Sigmoid colon (tissue), 7 donors: ENCODE results near the gene NUDCD2. TPM values are rescaled to one million over a fixed set of nuclear protein-coding genes. Genes with fewer than 3 reads are reported as not detected.

ENCODE experiments used
- DNase-seq: peaks from one replicate; pipeline ENCODE4 v3.0.0-alpha.2; 2019
- H3K27ac ChIP-seq, 4 donors: fragments of 200-600 bp; sonication (generic); one replicate each; pipeline ENCODE4 v1.5.1; 2016 to 2019; ENCODE audit warnings: mild to moderate bottlenecking in 1 of 4
- H3K27me3 ChIP-seq, 3 donors: fragments of 200-600 bp; sonication (generic); one replicate each; pipeline ENCODE4 v1.5.1; 2019; ENCODE audit warnings: mild to moderate bottlenecking in 1 of 3
- H3K36me3 ChIP-seq, 4 donors: fragments of 200-600 bp; sonication (generic); one replicate each; pipeline ENCODE4 v1.5.1; 2016 to 2019
- H3K4me1 ChIP-seq, 4 donors: fragments of 200-600 bp; sonication (generic); one replicate each; pipeline ENCODE4 v1.5.1; 2017 to 2019
- H3K4me3 ChIP-seq, 4 donors: fragments of 200-600 bp; sonication (generic); one replicate each; pipeline ENCODE4 v1.5.1; 2017 to 2019; ENCODE audit warnings: mild to moderate bottlenecking in 2 of 4, moderate library complexity in 1 of 4
- H3K9me3 ChIP-seq, 4 donors: fragments of 200-600 bp in 3 of 4; sonication (generic) in 3 of 4; one replicate each; pipeline versions ENCODE4 v1.5.1 to v1.6.1; 2013 to 2019
- EP300 ChIP-seq, 4 donors: sonication (generic); formaldehyde crosslinking; IDR thresholded peaks; one replicate each; pipeline ENCODE4 v1.6.1; 2017; ENCODE audit warnings: antibody characterized with exemption in 4 of 4
- POLR2A ChIP-seq, 2 donors: fragments of 450-650 bp; IDR thresholded peaks; one replicate each; pipeline ENCODE4 v1.6.1; 2016; ENCODE audit warnings: antibody characterized with exemption in 2 of 2, mild to moderate bottlenecking in 2 of 2, moderate library complexity in 2 of 2
- POLR2AphosphoS5 ChIP-seq, 4 donors: sonication (generic); formaldehyde crosslinking; IDR thresholded peaks; one replicate each; pipeline ENCODE4 v1.6.1; 2017; ENCODE audit warnings: antibody characterized with exemption in 4 of 4
- WGBS, 2 donors: extraction: QIAGEN DNeasy Blood & Tissue Kit; methylation state at CpG; one replicate each; pipeline ENCODE4 v1.1.7; 2013; 5-methylcytosine and 5-hydroxymethylcytosine counted together
- intact Hi-C: fragments of 100-400 bp; cut with DNase I; formaldehyde crosslinking; loops from one replicate; pipeline ENCODE4 v1.15.1; 2023
- polyA plus RNA-seq, 3 donors: library from polyadenylated mRNA; stranded (reverse); fragments of 200-250 nt; gene quantifications; one replicate each; pipeline ENCODE4 v1.2.3, GENCODE V29; 2013
- total RNA-seq, 4 donors: library from RNA; depleted of rRNA; stranded (reverse); fragments of >200 nt; gene quantifications; one replicate each; pipeline ENCODE4 v1.1.0, GENCODE V29; 2016
- TF ChIP-seq, protein P1 (sequence below), 4 experiments: fragments of 450-650 bp in 3 of 4; fragments of 200-600 bp in 1 of 4; IDR thresholded peaks; one replicate each; pipeline ENCODE4 v1.5.1; 2016 to 2019; ENCODE audit warnings: antibody characterized with exemption in 4 of 4, mild to moderate bottlenecking in 3 of 4, moderate library complexity in 2 of 4
- donor health status: healthy with polysubstance abuse.
- donor health status: Bipolar disorder and iron deficiency.
- donor health status: healthy.

Gene NUDCD2
- total and polyA plus RNA-seq, 7 donors, result 3.3 to 13.2 (median 8.4) TPM

DNA sequence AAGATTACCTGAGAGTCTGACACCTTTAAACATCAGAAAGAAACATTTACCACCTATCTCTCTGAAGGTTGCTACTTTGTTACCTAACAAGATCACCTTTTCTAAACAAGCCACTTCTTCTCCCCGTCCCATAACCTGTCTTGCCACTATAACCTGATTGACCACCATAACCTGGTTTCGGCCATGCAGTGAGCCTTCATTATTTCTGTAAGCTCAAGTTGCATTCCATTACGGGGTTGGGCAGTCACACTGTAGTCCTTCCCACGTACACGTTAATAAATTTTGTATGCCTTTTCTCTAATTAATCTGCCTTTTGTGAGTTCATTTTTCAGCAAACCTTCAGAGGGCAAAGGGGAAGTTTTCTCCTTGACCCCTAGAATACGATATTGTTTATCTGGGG lies 50.5 kb downstream of the NUDCD2 start:
- Histone ChIP-seq H3K27ac (no peak overlapping the region), H3K27me3 (peaks cover 0 to 5% (median 5%) of the 10 kb centered on the region in 3 donors), H3K36me3 (no peaks in the 10 kb centered on the region), H3K4me3 (no peak overlapping the region), H3K4me1 (peaks cover 0 to 5% (median 0%) of the 10 kb centered on the region in 4 donors), H3K9me3 (no peaks in the 10 kb centered on the region)
- WGBS, 2 donors, result 79 to 85% methylated on average over 6 of the region's 6 CpGs
- DNase-seq, result no peak
- TF ChIP-seq, protein P1, sequence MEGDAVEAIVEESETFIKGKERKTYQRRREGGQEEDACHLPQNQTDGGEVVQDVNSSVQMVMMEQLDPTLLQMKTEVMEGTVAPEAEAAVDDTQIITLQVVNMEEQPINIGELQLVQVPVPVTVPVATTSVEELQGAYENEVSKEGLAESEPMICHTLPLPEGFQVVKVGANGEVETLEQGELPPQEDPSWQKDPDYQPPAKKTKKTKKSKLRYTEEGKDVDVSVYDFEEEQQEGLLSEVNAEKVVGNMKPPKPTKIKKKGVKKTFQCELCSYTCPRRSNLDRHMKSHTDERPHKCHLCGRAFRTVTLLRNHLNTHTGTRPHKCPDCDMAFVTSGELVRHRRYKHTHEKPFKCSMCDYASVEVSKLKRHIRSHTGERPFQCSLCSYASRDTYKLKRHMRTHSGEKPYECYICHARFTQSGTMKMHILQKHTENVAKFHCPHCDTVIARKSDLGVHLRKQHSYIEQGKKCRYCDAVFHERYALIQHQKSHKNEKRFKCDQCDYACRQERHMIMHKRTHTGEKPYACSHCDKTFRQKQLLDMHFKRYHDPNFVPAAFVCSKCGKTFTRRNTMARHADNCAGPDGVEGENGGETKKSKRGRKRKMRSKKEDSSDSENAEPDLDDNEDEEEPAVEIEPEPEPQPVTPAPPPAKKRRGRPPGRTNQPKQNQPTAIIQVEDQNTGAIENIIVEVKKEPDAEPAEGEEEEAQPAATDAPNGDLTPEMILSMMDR (IDR thresholded peaks at IDR 0.05), result no peak
- TF ChIP-seq POLR2A (IDR thresholded peaks at IDR 0.05) (no peak), EP300 (IDR thresholded peaks at IDR 0.05) (no peak), POLR2AphosphoS5 (IDR thresholded peaks at IDR 0.05) (no peak)
- intact Hi-C loops, result loop anchor here (5.0 kb wide), 1 partner anchor 1867 kb away; no protein-coding TSS in a partner anchor

DNA sequence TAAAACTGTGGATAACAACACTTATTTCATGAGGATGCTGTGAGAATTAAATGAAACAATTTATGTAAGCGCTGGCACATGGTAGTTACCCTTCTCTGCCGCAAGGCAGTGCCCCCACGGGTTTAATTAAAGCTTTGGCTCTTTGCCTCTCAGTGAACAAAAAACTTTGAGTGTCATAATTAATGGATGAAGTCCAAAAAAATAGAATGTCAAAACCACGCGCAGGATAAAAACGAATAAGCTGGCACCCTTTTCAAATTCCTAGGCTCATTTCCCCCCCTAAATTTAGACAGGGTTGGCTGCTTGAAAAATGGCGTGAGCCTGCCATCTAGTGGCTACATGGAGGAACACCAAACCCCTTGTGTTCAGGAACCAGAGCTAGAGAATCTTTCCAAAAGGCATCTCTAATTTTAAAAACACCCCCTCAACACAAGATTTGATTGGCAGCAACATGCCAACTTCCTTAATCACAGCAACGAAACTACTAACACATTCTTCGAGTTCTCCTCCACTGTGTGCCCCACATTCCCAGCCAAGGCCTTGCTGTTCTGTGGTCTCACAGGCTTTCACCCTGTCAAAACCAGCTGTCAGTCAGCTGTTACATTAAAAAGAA lies 51.5 kb downstream of the NUDCD2 start:
- no peak for TF ChIP-seq POLR2A (IDR thresholded peaks at IDR 0.05)
- TF ChIP-seq, protein P1 (IDR thresholded peaks at IDR 0.05), result peak; percentile 73 to 88 (median 80)
- H3K4me1 ChIP-seq, result peaks cover 0 to 5% (median 0%) of the 10 kb centered on the region in 4 donors
- DNase-seq, result peak; percentile 63
- no peak overlapping the region for H3K4me3 ChIP-seq
- no peak overlapping the region for H3K27ac ChIP-seq
- no peaks in the 10 kb centered on the region for H3K9me3 ChIP-seq
- H3K27me3 ChIP-seq, result no peaks in the 10 kb centered on the region
- H3K36me3 ChIP-seq, result no peaks in the 10 kb centered on the region
- 5 to 15% methylated on average over 9 of the region's 9 CpGs for WGBS, 2 donors
- intact Hi-C loops, result loop anchor here (5.0 kb wide), 1 partner anchor 1866 kb away; no protein-coding TSS in a partner anchor

DNA sequence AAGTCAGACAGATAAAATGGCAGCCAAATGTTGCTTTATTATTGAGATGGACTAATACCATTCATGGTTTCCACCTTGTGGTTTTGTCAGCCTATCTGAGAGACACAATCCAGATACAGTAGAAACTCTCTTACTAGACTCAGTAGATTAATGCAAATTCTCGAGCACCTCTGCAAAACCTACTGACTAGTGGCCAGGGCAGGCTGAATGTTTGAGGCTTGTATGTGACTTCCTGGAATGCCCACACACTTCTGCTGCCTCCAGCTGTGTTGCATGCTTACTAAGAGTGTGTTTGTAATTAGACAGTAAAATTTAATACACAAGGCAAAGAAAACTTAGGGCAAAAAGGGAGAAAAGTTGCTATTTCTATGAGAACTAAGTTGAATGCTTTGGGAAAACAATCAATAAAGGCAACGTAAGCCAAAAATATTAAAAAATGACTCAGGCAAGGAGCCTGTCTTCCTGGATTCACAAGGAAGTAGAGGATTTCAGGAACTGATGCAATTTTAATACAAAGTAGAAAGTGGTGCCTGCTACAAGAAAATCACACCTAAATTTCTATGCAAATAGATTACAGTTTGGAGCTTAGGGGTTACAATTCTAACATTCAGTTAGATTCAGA lies 52.8 kb downstream of the NUDCD2 start:
- no peak for DNase-seq
- H3K36me3 ChIP-seq, result no peaks in the 10 kb centered on the region
- TF ChIP-seq POLR2A (IDR thresholded peaks at IDR 0.05) (no peak), EP300 (IDR thresholded peaks at IDR 0.05) (no peak), POLR2AphosphoS5 (IDR thresholded peaks at IDR 0.05) (no peak)
- TF ChIP-seq, protein P1 (IDR thresholded peaks at IDR 0.05), result no peak
- H3K4me1 ChIP-seq, result peaks cover 0 to 5% (median 0%) of the 10 kb centered on the region in 4 donors
- 49 to 66% methylated on average over 2 of the region's 2 CpGs for WGBS, 2 donors
- H3K4me3 ChIP-seq, result no peak overlapping the region
- H3K9me3 ChIP-seq, result no peaks in the 10 kb centered on the region
- intact Hi-C loops, result loop anchor here (5.0 kb wide), 1 partner anchor 1865 kb away; no protein-coding TSS in a partner anchor
- no peaks in the 10 kb centered on the region for H3K27me3 ChIP-seq
- H3K27ac ChIP-seq, result no peak overlapping the region

DNA sequence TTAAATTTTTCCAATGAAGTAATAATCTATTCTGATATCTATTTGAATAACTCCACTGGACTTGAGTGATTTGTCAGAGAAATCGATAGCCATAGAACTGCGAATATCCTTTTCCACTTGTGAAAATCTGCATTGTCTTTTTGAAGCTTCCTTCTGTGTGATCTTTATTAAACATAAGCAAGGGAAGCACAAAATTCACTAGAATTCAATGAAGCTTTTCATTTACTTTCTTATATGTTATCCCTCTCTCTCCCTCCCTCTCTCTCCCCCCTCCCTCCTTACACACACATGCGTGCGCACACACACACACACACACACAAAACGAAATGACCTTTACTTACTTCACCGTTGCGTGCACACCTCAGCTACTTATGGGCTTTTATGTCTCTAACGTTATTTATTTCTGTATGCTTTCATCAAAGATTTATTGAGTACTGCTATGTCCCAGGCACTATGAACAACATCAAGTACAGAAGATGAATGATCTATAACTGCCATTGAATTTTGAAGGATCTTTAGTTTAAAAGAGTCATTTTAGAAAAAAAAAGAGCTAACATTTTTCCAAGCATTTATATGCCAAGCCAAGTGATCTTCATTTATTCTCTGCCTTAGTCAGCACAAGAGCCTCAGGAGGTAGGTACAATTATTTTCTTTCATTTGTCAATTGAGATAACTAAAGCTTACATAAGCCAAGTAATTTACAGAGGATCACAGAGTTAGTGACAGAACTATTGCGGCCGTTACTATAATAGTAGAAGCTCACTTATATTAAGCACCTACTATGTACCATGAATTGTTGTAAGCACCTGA lies 55.3 kb downstream of the NUDCD2 start:
- Histone ChIP-seq H3K9me3 (no peaks in the 10 kb centered on the region), H3K4me1 (peaks cover 0 to 5% (median 0%) of the 10 kb centered on the region in 4 donors), H3K36me3 (no peaks in the 10 kb centered on the region), H3K4me3 (no peak overlapping the region), H3K27me3 (no peaks in the 10 kb centered on the region), H3K27ac (no peak overlapping the region)
- TF ChIP-seq EP300 (IDR thresholded peaks at IDR 0.05) (no peak), POLR2AphosphoS5 (IDR thresholded peaks at IDR 0.05) (no peak), POLR2A (IDR thresholded peaks at IDR 0.05) (no peak)
- TF ChIP-seq, protein P1 (IDR thresholded peaks at IDR 0.05), result no peak
- no peak for DNase-seq
- WGBS, 2 donors, result 78% methylated on average over 10 of the region's 10 CpGs
- intact Hi-C loops, result loop anchor here (5.0 kb wide), 1 partner anchor 1862 kb away; no protein-coding TSS in a partner anchor
